GM10248 (cell line): ENCODE data around the gene DRD1.

Experiments used
- CTCF ChIA-PET: fragments of 300-600 bp; sonication (Branson Sonifier 250); formaldehyde crosslinking; extraction: SDS; loops from one replicate; lab custom pipeline; 2021; ENCODE audit warnings: antibody characterized with exemption; lab: Yijun Ruan, JAX
- POLR2A ChIA-PET: fragments of 350-650 bp; sonication (Branson Sonifier 250); formaldehyde crosslinking; extraction: SDS; loops from one replicate; lab custom pipeline; 2020; ENCODE audit warnings: antibody characterized with exemption; lab: Yijun Ruan, JAX
- DNase-seq: peaks from one replicate; pipeline ENCODE4 v3.0.0; 2012; ENCODE audit errors: extremely low spot score
- TF ChIP-seq, protein P1 (sequence below): IDR thresholded peaks from 2 replicates; pipeline ENCODE4 v1.5.1; 2012; ENCODE audit warnings: mild to moderate bottlenecking, low read depth; ENCODE audit errors: extremely low read depth, missing control alignments, control extremely low read depth

The DRD1 gene

GRCh38 chr5:175394601-175395000 is 49.4 kb downstream of the DRD1 start:
- TF ChIP-seq, protein P1, sequence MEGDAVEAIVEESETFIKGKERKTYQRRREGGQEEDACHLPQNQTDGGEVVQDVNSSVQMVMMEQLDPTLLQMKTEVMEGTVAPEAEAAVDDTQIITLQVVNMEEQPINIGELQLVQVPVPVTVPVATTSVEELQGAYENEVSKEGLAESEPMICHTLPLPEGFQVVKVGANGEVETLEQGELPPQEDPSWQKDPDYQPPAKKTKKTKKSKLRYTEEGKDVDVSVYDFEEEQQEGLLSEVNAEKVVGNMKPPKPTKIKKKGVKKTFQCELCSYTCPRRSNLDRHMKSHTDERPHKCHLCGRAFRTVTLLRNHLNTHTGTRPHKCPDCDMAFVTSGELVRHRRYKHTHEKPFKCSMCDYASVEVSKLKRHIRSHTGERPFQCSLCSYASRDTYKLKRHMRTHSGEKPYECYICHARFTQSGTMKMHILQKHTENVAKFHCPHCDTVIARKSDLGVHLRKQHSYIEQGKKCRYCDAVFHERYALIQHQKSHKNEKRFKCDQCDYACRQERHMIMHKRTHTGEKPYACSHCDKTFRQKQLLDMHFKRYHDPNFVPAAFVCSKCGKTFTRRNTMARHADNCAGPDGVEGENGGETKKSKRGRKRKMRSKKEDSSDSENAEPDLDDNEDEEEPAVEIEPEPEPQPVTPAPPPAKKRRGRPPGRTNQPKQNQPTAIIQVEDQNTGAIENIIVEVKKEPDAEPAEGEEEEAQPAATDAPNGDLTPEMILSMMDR = no peak
- CTCF ChIA-PET = no interaction called here
- POLR2A ChIA-PET = no interaction called here

GRCh38 chr5:175393897-175394296 is 50.1 kb downstream of the DRD1 start:
- ChIA-PET POLR2A (no interaction called here), CTCF (no interaction called here)
- DNase-seq = no peak
- TF ChIP-seq, protein P1 = no peak

More at GRCh38 chr5:175394601-175395000, 49.4 kb downstream of the DRD1 start:
- DNase-seq = no peak

DNA sequence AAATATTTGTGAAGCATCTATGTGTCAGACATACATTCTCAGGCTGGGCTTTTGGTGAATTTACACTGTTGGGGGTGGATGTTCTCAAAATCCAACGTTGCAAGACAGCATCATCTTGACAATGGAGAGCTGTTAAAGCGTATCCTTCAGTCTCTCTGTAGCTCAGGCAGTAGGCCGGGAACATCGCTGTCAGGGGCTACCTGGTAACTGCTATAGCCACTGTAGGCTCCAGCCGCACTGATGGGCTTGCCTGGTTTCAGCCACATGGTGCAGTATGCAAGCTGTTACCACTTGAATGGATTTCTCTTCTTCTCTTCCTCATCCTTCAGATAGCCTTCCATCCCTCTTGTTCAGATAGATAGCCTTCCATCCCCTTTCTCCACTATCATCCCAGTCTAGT is 51.7 kb downstream of the DRD1 start:
- CTCF ChIA-PET = no interaction called here
- TF ChIP-seq, protein P1 = no peak
- POLR2A ChIA-PET = no interaction called here
- no peak for DNase-seq

- CTCF ChIA-PET = no interaction called here
- no peak for DNase-seq
- TF ChIP-seq, protein P1 = no peak
Measured at GRCh38 chr5:175390352-175391083, 53.5 kb downstream of the DRD1 start.

More at GRCh38 chr5:175390352-175391083, 53.5 kb downstream of the DRD1 start:
- POLR2A ChIA-PET = no interaction called here
